IPS-NIHi7 (cell line): ENCODE measurements around the gene AVPI1.
"Not testable (repeated sequence)": the region's sequence is repeated elsewhere in the genome, so short reads cannot be mapped to it uniquely, and the experiment has no call there.

ENCODE experiments used
- DNase-seq: peaks from one replicate; pipeline ENCODE4 v3.0.0; 2012; ENCODE audit warnings: mixed read lengths; ENCODE audit errors: extremely low spot score

The AVPI1 gene

DNA sequence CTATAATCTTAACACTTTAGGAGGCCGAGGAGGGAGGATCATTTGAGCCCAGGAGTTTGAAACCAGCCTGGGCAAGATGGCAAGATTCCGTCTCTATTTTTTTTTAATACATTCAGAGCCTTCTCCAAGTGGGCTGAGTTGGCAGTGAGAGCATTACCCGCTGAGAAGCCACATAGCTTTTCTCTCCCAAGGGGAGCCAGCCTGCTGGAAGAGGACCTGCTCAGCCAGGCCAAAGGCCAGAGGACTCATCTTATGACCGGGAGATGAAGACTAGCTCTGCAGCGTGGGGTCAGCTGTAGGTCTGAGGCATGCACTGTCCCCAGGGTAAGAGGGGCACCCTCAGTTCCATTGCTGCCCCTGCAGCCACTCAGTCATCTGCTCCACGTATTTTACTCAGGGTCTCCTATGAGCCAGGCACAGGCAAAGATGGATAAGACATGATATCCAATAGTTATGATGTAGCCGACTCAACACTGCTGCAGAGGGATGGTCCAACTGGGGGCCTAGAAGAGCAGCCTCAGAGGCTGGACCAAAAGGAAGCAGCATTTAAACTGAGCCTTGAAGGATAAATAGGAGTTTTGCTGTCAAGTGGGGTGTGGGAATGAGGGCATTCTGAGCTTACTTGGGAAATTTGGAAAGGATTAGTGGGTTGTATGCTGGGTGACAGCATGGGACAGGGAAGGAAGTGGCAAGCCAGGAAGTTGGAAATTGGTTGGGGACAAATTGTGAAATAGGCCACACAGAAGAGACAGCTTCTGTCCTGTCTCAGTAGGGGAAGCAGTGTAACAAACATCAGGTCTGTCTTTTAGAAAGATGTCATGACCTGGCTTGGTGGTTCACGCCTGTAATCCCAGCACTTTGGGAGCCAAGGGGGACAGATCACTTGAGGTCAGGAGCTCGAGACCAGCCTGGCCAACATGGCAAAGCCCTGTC, 24.9 kb upstream of the AVPI1 start:
- DNase-seq = no peak

DNA sequence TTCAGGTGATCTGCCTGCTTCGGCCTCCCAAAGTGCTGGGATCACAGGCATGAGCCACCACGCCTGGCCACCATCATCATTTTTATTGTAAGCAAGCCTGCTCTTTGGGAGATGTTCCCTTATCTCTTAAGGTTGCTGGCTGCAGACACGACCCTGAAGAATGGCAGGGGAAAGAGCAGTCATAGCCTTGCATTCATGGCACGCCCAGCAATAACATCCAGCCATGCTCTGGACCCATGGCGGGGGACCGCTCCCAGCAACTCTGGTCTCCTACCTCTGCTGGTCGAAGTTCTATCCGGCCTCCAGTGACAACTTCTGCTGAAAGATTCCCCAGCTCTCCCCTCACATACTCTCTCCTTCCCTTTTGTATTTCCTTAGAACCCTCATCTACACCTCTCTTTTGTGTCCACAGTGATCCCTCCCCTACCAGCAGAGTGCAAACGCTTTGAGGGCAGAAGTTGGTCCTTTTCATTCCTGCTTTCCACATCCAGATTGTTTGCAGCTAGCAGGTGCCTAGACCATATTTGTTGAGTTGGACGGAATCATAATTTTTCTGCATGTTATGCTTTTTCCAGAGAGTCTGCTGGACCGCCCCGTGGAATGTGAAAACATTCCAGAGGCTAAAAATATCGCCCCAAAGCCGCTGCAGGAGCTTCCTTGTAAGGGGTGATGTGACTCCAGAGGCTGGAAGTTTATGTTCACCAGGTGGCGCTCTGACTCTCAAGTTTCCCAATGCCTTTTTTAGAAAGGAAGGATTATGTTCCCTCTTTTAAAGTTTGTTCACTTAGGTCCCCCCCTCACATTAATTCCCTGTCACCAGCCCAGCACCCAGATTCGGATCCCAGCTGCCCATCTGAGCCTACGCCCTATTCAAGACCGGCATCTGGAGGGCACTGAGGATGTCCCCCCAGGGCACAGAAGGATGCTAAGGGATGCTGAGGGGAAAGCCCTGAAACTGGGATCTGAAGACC, 22.2 kb upstream of the AVPI1 start:
- DNase-seq = peak; percentile 61

DNA sequence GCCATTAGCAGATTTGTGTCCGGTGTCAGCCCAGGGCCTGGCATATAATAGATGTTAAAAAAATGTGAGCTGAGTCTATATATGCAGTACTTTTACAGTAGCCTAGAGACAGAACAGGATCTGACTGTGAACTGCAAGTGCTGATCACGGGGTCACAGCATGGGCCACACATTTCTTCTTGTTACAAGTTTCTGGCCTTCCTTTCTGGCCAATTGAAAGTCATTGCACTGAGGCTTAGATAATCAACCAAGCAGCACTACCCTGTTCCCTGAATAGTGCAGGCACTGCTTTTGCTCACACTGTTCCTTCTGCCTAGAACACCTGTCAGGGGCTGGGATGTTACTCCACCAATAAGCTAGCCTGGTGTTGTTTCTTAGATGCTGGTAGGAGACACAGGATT, 21.1 kb upstream of the AVPI1 start:
- DNase-seq = no peak

DNA sequence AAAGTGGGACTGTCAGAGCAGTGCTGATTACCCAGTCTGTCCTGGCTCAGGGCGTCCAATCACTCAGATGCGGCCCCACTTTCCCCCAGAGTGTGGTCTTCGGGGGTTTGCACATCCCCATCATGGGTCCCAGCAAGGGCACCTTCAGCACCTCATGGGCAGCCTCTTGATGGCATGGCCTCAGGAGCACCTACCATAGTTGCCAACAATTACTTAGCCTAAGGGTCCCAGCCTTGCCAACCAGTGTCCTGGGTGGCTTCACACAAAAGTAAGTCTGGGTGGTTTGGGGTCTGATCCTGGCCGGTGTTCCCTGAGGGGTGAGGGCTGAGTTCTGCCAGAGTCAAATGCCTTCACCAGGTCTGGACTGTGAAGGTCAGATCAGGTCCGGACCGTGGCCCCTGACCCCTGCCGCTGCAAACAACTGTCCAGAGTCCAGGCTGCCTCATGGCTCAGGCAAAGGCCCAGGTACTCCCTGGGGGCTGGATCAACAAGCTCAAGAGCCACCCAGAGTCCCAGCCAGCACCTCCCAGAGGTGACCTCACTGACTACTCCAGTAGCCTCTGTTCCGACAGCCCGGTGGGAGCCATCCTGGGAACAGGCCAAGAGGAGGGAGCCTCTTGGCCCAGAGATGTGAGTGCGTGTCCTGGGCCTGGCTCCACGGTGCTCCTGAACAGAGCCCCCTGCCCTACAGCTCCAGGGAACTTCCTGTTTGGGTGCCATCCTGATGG, 20.3 kb upstream of the AVPI1 start:
- no peak for DNase-seq

DNA sequence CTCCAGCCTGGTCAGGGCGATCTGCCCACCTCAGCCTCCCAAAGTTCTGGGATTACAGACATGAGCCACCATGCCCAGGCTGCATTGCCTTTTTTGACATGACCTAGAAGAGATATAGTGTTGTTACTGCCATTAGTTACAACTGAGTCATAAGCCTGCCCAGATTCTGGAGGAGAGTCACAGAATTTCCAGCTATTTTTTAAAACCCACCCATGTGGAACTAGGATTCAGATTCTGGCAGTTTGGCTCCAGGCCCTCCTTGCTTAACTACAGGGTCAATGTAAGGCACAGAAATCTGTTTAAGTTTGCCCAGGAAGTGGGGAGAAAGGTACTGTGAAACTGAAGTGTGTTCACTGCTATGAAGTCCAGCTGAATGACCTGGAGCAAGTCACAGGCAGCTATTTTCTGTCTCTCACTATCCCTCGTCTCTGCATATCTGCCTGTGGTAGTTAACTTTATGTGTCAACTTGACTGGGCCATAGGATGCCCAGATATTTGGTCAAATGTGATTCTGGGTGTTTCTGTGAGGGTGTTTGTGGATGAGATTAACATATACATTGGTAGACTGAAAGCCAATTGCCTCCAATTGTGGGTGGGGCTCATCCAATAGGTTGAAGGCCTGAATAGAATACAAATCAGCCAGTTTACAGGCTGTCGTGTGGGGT, 18.1 kb upstream of the AVPI1 start:
- DNase-seq = no peak

DNA sequence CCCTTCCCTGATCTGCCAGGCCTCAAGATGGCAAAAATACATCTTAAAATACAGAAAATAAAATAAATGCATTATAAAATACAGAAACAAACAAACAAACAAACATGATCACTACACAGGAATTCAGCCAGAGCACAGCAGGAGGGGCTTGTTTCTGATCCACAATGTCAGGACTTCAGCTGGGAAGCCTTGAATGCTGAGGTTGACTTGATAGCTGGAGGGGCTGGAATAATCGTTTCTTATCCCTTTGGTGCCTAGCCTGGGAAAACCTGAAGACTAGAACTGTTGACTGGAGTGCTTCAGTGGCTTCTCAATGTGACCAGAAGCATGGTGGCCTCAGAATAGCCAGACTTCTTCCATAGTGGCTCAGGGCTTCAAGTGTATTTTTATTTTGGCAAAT, 17.3 kb upstream of the AVPI1 start:
- no peak for DNase-seq

DNA sequence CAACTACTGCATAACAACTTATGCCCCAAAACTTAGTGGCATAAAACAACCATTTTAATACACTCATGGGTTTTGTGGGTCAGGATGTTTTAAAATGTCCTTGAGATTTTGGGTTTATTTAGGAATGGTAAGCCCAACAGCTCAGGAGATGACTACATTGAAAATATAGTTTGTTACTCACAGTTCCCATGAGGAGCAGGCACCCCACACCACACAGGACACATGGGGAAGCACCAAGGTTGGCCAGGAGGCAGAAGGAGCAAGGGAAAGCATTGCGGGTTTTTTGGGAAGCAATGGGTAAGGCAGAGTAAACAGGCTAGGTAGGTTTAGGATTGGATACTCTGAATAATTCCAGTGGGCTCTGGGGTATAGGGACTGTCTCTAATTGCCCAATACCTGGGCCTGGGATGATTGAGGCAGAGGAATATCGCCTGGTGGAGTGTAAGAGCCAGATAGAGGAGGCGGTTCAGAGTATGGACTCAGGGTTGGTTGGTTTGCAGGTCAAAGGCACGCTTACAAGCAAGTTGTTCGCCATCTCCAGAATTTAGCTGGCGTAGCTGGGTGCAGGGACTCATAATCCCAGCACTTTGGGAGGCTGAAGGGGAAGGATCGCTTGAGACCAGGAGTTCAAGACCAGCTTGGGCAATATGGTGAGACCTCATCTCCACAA, 16.5 kb upstream of the AVPI1 start:
- no peak for DNase-seq

DNA sequence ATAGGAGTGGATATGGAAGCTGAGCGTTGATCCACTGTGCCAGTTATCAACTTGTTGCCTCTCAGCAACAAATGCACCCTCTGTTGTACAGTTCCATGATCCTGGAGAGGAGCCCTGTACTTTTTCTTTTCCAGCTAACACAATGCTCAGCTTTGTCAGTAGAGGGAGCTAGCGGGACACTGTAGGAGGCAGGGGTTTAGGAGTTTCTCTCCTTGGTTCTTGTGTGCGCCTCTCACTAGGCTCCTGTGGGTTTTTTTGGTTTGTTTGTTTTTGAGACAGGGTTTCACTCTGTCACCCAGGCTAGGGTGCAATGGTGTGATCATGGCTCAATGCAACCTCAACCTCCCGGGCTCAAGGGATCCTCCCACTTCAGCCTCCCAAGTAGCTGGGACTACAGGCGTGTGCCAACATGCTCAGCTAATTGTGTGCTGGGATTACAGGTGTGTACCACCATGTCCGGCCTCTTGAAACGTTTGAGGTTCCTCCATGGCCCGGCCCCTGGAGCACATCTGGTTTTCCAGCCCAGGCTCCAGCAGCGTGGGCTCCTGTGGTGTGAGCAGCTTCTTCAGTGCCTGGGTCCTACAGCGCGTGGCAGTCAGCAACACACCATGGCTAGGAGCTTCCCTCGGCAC, 14.5 kb upstream of the AVPI1 start:
- peak; percentile 87 for DNase-seq

DNA sequence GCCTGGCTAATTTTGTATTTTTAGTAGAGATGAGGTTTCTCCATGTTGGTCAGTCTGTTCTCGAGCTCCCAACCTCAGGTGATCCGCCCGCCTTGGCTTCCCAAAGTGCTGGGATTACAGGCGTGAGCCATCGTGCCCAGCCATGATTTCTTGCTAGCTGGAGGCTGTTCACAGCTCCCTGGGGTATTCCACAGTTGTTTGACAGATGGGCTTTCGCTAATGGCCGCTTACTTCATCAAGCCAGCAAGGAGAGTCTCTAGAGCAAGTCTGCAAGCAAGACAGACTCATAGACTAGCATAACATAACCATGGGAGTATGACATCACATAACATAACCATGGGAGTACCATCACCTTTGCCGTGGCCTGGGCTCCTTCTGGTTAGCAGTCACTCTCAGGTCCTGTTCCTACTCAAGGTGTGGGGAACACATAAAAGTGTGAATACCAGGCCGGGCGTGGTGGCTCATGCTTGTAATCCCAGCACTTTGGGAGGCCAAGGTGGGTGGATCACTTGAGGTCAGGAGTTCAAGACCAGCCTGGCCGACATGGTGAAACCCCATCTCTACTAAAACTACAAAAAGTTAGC, 11.1 kb upstream of the AVPI1 start:
- not testable (repeated sequence) for DNase-seq

DNA sequence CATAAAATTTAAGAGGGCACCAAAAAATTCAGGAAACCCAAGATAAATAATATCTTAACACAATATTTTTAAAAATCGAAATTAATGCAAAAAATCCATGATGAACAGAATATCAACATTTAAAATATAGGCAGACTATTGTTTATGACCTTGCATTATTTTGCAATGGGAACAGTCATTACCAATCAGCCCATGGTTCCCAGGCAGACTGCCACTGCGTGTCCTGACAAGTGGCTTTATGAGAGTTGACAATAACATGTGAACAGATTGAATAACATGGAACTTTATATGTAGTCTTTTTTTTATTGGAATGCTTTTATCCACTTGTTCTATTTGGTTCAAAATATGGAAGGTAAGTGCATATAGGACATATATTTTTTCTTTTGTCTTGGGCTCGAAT, 3.1 kb upstream of the AVPI1 start:
- no peak for DNase-seq

DNA sequence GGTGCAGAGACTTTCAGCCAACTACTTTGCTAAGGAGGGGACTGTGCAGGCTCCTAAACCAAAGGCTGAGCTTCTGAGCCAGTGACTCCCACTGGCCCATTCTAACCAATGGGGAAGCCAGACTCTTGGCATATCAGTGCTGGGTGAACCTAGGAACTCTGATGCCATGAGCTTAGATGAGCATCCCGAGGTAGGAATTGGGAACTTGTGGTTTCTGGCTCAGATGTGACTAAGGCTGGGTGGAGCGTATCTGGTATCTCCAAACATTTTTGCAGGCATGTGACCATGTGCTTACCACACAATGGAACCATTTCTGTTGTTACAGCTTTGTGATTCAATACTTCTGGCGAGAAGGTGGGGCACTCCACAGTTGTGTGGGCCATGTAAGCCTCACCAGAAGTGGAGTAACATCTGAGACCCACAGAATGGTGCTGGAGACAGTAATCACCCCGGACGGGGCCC, 2.5 kb upstream of the AVPI1 start:
- no peak for DNase-seq

DNA sequence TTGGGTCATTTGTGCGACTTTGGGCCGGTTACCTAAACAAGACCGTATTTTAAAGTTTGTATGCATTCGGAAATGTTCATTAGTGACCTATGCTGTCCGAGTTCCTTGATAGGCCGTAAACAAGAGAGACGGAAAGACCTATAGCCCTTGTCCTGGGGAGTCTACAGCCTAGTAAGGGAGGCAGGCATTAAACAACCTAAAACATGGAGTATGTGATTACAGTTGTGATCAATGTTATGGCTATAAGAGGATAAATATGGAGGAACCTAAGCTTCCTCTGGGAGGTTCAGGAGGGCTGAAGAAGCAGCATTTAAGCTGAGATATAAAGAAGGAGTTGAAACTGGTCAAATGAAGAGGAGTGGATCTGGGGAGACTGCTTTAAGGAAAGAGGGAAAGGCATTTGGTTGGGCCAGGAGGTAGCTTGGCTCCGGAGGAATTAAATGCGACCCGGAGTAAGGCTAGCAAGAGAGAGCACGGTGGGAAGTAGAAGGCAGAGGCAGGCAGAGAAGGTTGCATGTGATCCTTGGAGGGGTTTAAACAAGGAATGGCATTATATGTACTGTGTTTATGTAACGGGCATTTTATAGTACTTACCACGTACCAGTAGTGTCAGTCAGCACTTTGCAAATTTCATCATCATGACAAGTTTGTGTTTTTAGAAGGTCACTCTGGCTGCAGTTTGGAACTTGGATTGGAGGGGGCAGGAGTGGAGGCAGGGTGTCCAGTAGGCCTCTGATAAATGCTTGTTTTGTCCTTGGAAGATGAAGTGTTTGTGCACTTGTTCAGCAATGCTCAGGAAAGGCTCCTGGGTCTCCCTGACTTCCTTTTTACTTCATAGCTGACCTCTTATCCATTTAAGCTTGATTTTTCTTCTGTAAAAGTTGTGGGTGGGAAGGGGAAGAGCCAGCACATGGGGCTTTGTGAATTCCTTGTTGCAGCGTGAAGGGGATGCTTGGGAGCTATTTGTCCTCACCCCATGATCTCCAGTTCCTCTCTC, 1.0 kb upstream of the AVPI1 start:
- no peak for DNase-seq

DNA sequence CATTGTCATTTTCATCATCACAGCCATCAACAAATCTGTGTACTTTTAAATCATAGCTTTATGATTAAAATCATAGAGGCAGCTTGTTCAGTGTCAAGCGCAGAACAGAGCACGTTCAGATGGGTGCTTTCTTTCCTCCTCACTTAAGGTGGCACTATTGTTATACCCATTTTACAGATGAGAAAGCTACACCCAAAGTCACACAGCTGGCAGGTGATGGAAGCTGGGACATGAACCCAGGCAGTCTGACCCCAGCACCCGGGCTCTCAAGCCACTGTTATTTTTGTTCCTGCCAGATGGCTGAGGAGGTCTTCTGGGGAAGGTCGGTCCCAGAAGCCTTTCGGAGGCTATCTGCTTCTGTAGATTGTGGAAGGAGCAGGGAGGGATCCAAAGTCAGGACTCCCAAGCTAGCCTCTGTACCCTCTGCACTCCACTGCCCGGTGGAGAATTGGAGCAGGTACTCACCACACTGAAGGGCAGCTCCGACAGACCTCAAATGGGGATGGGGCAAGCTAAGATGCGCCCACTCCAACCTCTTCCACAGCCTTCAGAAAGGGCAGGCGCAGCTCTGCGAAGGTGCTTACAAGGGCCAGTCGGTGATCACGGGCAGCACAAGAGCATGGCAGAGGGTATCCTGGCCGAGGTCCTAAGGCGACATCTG, 610 bp downstream of the AVPI1 start:
- DNase-seq = no peak

DNA sequence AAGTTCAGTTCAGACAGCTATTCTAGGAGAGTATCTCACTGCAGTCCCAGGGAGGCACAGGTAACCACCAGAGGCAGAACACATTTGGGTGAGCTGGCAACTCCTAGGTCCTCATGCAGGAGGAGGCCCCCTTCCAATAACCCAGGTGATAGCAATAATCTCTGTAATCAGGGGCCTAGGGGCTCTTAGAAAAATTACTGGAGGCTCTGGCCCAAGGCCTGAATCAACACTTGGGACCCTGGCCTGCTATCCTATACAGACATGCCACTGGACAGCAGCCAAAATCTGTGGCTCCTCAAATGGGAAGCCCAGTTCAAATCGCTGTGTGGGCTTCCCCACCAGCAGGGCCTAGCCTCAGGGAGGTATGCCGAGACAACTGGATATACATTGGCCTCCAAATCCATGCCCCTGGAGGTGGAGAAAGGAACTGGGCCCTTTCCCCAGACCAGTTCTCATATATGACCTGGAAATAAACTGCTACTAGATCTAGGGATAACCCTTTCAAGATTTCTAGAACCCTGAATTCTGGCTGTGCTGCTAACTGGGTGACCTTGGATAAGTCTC, 1.6 kb downstream of the AVPI1 start:
- peak; percentile 53 for DNase-seq

DNA sequence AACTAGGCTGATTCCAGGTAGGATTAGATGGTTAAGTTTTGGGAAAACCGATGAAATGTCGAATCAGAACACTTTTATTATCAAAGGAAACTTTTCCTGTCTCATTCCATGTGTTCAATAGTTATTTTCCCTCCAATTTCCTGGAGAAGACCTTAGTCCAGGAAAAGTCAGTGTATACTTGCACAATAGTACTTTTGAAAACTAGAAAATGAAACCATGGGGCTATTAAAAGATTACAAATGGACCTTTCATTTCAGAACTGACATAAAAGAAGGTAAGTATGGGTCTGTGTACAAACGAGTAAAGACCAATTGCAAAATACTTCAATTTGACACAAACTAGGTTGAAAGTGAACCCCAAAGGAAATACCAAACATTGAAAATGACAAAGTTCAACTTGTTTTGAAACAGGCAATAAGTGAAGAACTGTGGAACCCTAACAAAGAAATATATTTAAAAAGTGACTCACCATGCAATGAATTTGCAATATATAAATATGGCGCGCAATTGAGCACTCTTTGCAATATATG, 2.1 kb downstream of the AVPI1 start:
- no peak for DNase-seq

DNA sequence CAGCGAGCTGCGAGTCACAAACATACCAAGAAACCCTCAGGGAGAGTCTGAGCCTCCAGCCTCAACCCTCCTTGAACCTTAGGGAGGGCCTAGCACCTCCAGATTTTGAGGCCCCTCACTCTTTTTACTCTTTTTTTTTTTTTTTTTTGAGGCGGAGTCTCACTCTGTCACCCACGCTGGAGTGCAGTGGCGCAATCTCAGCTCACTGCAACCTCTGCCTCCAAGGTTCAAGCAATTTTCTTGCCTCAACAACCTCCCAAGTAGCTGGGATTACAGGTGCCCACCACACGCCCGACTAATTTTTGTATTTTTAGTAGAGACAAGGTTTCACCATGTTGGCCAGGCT, 2.7 kb downstream of the AVPI1 start:
- not testable (repeated sequence) for DNase-seq

DNA sequence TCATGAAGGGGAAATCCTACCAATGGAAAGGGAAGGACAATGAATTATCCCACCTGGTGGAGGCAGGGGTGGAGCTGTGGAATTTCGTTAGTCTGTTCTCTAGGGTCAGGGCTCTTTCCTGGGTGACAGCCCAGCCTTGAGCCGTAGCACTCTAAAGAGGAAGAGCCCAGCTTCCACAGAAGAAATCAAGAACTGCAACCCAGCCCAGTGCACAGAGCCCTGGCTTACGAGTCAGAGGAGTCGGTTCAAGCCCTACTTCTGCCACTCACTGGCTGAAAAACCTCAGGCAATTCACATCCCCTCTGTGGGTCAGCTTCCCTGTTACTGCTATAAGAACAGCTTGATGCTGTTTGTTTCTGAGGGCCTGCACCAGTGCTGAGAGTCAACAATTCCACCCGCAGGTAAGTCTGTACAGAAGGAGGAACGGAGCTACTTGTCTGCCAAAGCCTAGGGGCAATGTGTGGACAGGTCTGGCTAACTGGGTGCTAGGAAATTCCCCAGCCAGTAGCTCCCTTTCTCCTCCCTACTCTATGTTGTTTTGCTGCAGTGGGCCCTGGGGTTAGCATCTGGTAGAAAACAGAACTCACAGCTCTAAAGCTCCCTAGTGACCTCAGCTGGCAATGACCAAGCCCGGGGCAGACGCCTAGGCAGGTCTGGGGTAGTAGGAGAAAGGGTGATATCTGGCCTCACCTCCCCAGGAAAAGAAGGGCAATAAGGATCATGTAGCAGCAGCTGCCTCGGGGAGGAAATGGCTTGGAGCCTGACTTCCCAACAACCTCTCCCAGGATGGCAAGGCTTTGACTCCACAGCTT, 3.3 kb downstream of the AVPI1 start:
- DNase-seq = peak; percentile 33
